ENCODE data around the gene CCDC3. TPM values are rescaled to one million over a fixed set of nuclear protein-coding genes. Genes with fewer than 3 reads are reported as not detected.

CCDC3 gene
- total RNA-seq, 4 donors from 2014 or later = 6.1 to 57.4 (median 21.6) TPM

- no peak for ATAC-seq
- TF ChIP-seq CTCF (IDR thresholded peaks at IDR 0.05 in 4 of 5, conservative IDR thresholded peaks at IDR 0.05 in 1 of 5) (no peak), POLR2A (IDR thresholded peaks at IDR 0.05) (no peak)
- Histone ChIP-seq H3K4me1 (no peaks in the 10 kb centered on the region), H3K27me3 (no peaks in the 10 kb centered on the region), H3K36me3 (no peaks in the 10 kb centered on the region), H3K9me3 (no peaks in the 10 kb centered on the region), H3K4me3 (no peak overlapping the region), H3K27ac (peak overlapping the region in 2 of 4 donors; percentile 50 to 67)
- intact Hi-C loops (cut with DNase I; ENCODE audit: low total_unique reads) = no loop called here
- DNase-seq = no peak
- in situ Hi-C loops (cut with MboI; ENCODE audit: low sequenced_read_pairs in 4 of 4) = no loop called here
Observed at GRCh38 chr10:12972146-12972545, 29.4 kb downstream of the CCDC3 start.

- Histone ChIP-seq H3K27me3 (no peaks in the 10 kb centered on the region), H3K9me3 (no peaks in the 10 kb centered on the region), H3K27ac (peak overlapping the region in 3 of 4 donors; percentile 22 to 67 (median 50)), H3K36me3 (no peaks in the 10 kb centered on the region), H3K4me3 (no peak overlapping the region), H3K4me1 (no peaks in the 10 kb centered on the region)
- no peak for TF ChIP-seq CTCF (IDR thresholded peaks at IDR 0.05 in 4 of 5, conservative IDR thresholded peaks at IDR 0.05 in 1 of 5)
- TF ChIP-seq POLR2A (IDR thresholded peaks at IDR 0.05) = no peak
- intact Hi-C loops (cut with DNase I; ENCODE audit: low total_unique reads) = no loop called here
- ATAC-seq = peak; percentile 39 to 62
- DNase-seq = no peak
- in situ Hi-C loops (cut with MboI; ENCODE audit: low sequenced_read_pairs in 4 of 4) = no loop called here
Observed at GRCh38 chr10:12971001-12971788, 30.3 kb downstream of the CCDC3 start.

- ATAC-seq = no peak
- Histone ChIP-seq H3K9me3 (no peaks in the 10 kb centered on the region), H3K27ac (peak overlapping the region in 2 of 4 donors; percentile 50 to 67), H3K36me3 (no peaks in the 10 kb centered on the region), H3K27me3 (no peaks in the 10 kb centered on the region), H3K4me1 (no peaks in the 10 kb centered on the region), H3K4me3 (no peak overlapping the region)
- TF ChIP-seq POLR2A (IDR thresholded peaks at IDR 0.05) (no peak), CTCF (IDR thresholded peaks at IDR 0.05 in 4 of 5, conservative IDR thresholded peaks at IDR 0.05 in 1 of 5) (no peak)
- intact Hi-C loops (cut with DNase I; ENCODE audit: low total_unique reads) (no loop called here), in situ Hi-C loops (cut with MboI; ENCODE audit: low sequenced_read_pairs in 4 of 4) (no loop called here)
- DNase-seq = no peak
Observed at GRCh38 chr10:12969951-12970350, 31.6 kb downstream of the CCDC3 start.

- in situ Hi-C loops (cut with MboI; ENCODE audit: low sequenced_read_pairs in 4 of 4) (no loop called here), intact Hi-C loops (cut with DNase I; ENCODE audit: low total_unique reads) (no loop called here)
- DNase-seq (no peak), ATAC-seq (no peak)
- TF ChIP-seq POLR2A (IDR thresholded peaks at IDR 0.05) (no peak), CTCF (IDR thresholded peaks at IDR 0.05 in 4 of 5, conservative IDR thresholded peaks at IDR 0.05 in 1 of 5) (no peak)
- no peaks in the 10 kb centered on the region for H3K27me3 ChIP-seq
- no peak overlapping the region for H3K4me3 ChIP-seq
- no peaks in the 10 kb centered on the region for H3K36me3 ChIP-seq
- H3K9me3 ChIP-seq = no peaks in the 10 kb centered on the region
- H3K4me1 ChIP-seq = no peaks in the 10 kb centered on the region
- H3K27ac ChIP-seq = peak overlapping the region in 2 of 4 donors; percentile 10 to 47
Observed at GRCh38 chr10:12966067-12966466, 35.4 kb downstream of the CCDC3 start.
